ENCODE results near the gene KLHL26.

DNA sequence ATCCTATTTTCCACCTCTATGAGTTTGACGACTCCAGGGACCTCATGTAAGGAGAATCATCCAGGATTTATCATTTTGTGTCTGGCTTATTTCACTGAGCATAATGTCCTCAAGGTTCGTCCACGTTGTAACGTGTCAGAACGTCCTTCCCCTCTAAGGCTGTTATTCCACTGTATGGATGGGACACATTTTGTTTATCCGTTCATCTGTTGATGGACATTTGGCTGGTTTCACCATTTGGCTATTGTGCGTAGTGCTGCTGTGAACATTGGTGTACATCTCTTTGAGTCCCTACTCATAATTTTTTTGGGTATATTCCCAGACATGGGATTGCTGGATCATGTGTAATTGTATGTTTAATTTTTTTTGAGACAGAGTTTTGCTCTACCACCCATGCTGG is 68.1 kb downstream of the KLHL26 start:
- no peak for TF ChIP-seq POLR2A (IDR thresholded peaks at IDR 0.05)
- TF ChIP-seq, protein P1, sequence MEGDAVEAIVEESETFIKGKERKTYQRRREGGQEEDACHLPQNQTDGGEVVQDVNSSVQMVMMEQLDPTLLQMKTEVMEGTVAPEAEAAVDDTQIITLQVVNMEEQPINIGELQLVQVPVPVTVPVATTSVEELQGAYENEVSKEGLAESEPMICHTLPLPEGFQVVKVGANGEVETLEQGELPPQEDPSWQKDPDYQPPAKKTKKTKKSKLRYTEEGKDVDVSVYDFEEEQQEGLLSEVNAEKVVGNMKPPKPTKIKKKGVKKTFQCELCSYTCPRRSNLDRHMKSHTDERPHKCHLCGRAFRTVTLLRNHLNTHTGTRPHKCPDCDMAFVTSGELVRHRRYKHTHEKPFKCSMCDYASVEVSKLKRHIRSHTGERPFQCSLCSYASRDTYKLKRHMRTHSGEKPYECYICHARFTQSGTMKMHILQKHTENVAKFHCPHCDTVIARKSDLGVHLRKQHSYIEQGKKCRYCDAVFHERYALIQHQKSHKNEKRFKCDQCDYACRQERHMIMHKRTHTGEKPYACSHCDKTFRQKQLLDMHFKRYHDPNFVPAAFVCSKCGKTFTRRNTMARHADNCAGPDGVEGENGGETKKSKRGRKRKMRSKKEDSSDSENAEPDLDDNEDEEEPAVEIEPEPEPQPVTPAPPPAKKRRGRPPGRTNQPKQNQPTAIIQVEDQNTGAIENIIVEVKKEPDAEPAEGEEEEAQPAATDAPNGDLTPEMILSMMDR (IDR thresholded peaks at IDR 0.05) = no peak
